ENCODE results near the gene IMPA2. TPM values are rescaled to one million over a fixed set of nuclear protein-coding genes. Genes with fewer than 3 reads are reported as not detected.

IMPA2 gene
- total and polyA plus RNA-seq, 2 of the 4 experiments (the other 2 are of a cell fraction): 5.4 to 5.5 TPM

DNA sequence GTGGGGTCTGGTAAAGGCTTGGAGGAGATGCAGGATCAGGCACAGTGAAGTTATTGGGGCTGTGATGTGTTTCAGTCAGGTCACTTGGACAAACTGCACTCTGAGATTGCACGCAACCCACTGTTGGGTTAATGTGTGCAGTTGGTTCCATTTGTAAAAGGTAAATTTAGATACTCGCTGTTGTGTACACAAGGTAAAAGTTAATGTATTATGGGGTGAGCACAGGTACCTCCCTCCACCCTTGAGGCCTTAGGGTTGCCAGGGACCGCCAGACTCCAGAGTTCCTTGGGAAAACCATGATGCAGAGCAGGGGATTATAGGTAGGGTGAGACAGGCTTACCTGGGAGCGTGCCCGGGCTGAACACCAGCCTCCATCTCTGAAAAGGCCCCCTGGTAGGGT, 20.1 kb downstream of the IMPA2 start:
- dilution Hi-C loops (cut with HindIII; ENCODE audit: low sequenced_read_pairs, unreplicated experiment) (no loop called here), in situ Hi-C loops (cut with MboI; ENCODE audit: low sequenced_read_pairs) (no loop called here), intact Hi-C loops (cut with micrococcal nuclease) (no loop called here)
- WGBS, 2 experiments (ENCODE audit: extremely low coverage in 2 of 2, insufficient read length in 1 of 2): no CpG with 5 or more reads among the region's 5 CpGs
- Histone ChIP-seq H2AFZ (replicated peaks; ENCODE audit: low read length, poor library complexity) (no peak overlapping the region), H4K20me1 (ENCODE audit: insufficient read depth, low read length) (no peaks in the 10 kb centered on the region), H2BK20ac (ENCODE audit: low read depth, low read length) (no peak overlapping the region), H3K27me3 (ENCODE audit: control insufficient read depth, insufficient read depth, low read length) (no peaks in the 10 kb centered on the region), H2AK5ac (ENCODE audit: low read depth, low read length) (no peak overlapping the region), H4K8ac (ENCODE audit: low read depth in 2 of 2, low read length in 2 of 2) (no peak overlapping the region), H2BK120ac (ENCODE audit: low read depth, low read length) (no peak overlapping the region), H3K9me1 (ENCODE audit: insufficient read depth, low read length) (peaks cover 3% of the 10 kb centered on the region; the same call in 1 of the 2 replicates), H3K27ac (ENCODE audit: insufficient read depth, low read length) (no peak overlapping the region), H3K4ac (ENCODE audit: low read depth, low read length) (no peak overlapping the region), H2BK5ac (ENCODE audit: low read depth, low read length, poor library complexity, severe bottlenecking) (no peak overlapping the region), H2BK15ac (ENCODE audit: low read depth, low read length) (no peak overlapping the region), H3K4me3 (ENCODE audit: insufficient read depth, low read depth, low read length) (no peak overlapping the region), H3K23ac (ENCODE audit: low read depth, low read length) (no peak overlapping the region), H3K79me1 (ENCODE audit: low read depth in 1 of 2, low read length in 2 of 2) (peaks cover 3 to 8% of the 10 kb centered on the region in 2 experiments; a peak in 2 of 4 replicates), H3K9ac (ENCODE audit: low read depth, low read length) (no peak overlapping the region), H4K91ac (ENCODE audit: insufficient read depth, low read depth, low read length) (no peak overlapping the region), H3K36me3 (ENCODE audit: control insufficient read depth, insufficient read depth, low read length) (peaks cover 11% of the 10 kb centered on the region; the same call in 1 of the 2 replicates), H4K5ac (ENCODE audit: low read depth, low read length) (no peak overlapping the region), H3K18ac (ENCODE audit: low read depth, low read length) (no peak overlapping the region), H3K9me3 (ENCODE audit: control insufficient read depth, insufficient read depth, low read length) (no peaks in the 10 kb centered on the region), H3K56ac (ENCODE audit: extremely low read depth, insufficient read depth, low read length) (no peak overlapping the region), H3K14ac (replicated peaks; ENCODE audit: low read depth, low read length) (no peak overlapping the region), H3K4me2 (ENCODE audit: low read depth, low read length) (no peak overlapping the region), H2AK9ac (replicated peaks; ENCODE audit: low read depth, low read length, poor library complexity) (no peak overlapping the region), H3K4me1 (ENCODE audit: control insufficient read depth, insufficient read depth, low read length) (no peaks in the 10 kb centered on the region)
- CTCF ChIA-PET: no interaction called here
- POLR2A ChIA-PET (ENCODE audit: unreplicated experiment): no interaction called here
- DNase-seq: no peak
- no TSS peak for BruUV-seq (replicated peaks)
- ATAC-seq (ENCODE audit: low read depth): no peak
- TF ChIP-seq MXI1 (IDR thresholded peaks at IDR 0.05; ENCODE audit: borderline replicate concordance, low read depth, low read length): no peak
- no peak for TF ChIP-seq POLR2A (IDR thresholded peaks at IDR 0.05; ENCODE audit: low read depth, low read length)
- no peak for TF ChIP-seq FOS (IDR thresholded peaks at IDR 0.05; ENCODE audit: low read depth, low read length)
- no peak for TF ChIP-seq NFE2L2 (IDR thresholded peaks at IDR 0.05; ENCODE audit: low read depth, low read length)
- no peak for TF ChIP-seq CHD1 (IDR thresholded peaks at IDR 0.05; ENCODE audit: low read depth, low read length)
- TF ChIP-seq, protein P1, sequence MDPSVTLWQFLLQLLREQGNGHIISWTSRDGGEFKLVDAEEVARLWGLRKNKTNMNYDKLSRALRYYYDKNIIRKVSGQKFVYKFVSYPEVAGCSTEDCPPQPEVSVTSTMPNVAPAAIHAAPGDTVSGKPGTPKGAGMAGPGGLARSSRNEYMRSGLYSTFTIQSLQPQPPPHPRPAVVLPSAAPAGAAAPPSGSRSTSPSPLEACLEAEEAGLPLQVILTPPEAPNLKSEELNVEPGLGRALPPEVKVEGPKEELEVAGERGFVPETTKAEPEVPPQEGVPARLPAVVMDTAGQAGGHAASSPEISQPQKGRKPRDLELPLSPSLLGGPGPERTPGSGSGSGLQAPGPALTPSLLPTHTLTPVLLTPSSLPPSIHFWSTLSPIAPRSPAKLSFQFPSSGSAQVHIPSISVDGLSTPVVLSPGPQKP (IDR thresholded peaks at IDR 0.05; ENCODE audit: borderline replicate concordance, low read depth, low read length): no peak
- TF ChIP-seq CEBPB (IDR thresholded peaks at IDR 0.05; ENCODE audit: low read depth, low read length): no peak
- TF ChIP-seq, protein P2, sequence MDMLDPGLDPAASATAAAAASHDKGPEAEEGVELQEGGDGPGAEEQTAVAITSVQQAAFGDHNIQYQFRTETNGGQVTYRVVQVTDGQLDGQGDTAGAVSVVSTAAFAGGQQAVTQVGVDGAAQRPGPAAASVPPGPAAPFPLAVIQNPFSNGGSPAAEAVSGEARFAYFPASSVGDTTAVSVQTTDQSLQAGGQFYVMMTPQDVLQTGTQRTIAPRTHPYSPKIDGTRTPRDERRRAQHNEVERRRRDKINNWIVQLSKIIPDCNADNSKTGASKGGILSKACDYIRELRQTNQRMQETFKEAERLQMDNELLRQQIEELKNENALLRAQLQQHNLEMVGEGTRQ (IDR thresholded peaks at IDR 0.05; ENCODE audit: low read depth, low read length): no peak
- TF ChIP-seq RAD21 (IDR thresholded peaks at IDR 0.05; ENCODE audit: low read length): no peak
